Pons (tissue), 1 donor: ENCODE data around the gene IARS2.
"Not testable (repeated sequence)": the region's sequence is repeated elsewhere in the genome, so short reads cannot be mapped to it uniquely, and the experiment has no call there.

Source experiments
- DNase-seq: peaks from one replicate; pipeline ENCODE4 v3.0.0-alpha.2; 2016; ENCODE audit warnings: low spot score

IARS2 gene

DNA sequence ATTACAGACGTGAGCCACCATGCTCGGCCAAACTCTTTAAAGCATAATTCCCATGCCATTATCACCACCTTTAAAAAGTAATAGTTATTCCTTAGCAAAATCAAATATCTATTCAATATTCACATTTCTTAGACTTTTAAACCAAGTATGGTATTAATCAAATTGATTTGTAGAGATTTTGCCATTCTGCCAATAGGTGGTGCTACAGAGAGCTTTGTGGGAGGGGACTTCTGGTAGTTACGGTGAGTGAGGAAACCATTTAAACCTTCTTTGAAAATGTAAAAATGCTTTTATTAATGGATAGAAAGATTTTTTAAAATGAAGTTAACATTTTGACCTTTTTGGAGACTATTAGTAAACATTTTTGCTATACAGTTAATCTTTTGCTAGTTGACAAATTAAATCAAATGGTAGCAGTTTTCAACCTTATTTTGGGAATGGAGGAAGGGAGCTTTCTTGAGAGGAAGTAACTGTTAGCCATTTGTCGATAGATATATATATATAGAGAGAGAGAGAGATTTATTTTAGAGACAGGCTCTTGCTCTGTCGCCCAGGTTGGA lies 19.3 kb downstream of the IARS2 start:
- DNase-seq: no peak

DNA sequence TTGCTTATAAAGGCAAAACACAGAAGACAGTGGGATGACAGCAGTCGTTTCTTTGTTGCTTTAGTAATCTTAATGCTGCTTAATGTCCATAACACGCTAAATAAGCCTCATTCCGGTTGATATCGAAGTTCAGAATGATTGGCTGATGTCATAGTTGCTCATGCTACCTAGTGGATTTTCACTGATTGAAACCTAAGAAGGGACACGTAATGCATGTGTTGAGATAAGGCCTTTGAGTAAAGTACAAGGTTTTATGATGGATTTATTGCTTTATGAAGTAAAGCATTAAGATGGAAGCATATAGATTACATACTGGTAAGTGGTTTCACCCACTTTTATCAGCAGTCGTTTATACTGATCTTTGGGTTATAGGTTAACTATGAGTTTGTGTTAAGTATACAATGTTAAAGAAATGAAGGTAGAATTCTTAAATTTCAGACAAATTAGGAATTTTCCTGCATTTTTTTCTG lies 25.1 kb downstream of the IARS2 start:
- DNase-seq: no peak

DNA sequence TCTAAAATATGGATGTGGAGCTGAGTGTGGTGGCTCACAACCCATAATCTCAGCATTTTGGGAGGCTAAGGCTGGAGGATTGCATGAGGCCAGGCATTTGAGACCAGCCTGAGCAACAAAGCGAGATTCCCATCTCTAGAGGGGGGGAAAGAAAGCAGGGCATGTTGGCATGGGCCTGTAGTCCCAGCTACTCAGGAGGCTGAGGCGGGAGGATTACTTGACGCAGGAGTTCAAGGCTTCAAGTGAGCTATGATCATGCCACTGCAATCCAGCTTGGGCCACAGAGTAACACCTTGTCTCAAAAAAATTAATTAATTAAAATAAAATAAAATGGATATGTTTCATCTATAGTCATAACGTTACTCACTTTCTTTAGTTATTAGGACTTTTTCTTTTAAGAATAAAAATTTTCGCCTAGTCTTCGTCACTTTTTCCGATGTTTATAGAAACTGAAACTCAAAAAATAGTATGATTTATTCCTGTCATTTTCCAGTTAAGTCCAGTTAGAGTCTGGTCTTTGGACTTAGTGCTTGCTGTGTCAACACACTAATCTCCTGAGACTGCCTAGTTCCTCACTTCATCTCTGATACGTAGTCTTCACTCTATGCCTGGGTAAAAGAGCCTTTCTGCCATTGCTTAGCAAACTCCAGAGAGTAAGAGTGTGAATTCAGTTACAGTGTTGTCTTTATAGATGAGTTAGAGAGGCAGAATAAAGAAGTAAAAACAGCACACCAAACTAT lies 28.0 kb downstream of the IARS2 start:
- DNase-seq: no peak

DNA sequence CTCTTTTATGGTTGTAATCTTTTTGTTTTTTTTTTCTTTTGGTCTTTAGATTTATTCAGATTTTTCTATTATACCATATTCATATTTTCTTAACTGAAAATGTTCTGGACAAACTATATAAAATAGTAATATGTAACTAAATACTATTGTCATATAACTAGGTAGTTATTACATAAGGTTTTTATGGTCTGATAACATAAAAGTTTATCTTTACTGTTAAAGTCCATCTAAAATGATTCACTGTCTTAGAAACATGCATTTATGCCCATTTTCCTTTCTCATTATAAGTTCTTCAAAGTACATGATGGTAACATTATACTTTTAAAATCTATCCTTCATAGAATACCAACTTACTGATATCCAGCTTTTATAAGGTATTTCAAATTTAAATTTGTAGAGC lies 29.1 kb downstream of the IARS2 start:
- DNase-seq: no peak

- DNase-seq: no peak
These were observed 30.0 kb downstream of the IARS2 start for GRCh38 chr1:220123889-220124288.

DNA sequence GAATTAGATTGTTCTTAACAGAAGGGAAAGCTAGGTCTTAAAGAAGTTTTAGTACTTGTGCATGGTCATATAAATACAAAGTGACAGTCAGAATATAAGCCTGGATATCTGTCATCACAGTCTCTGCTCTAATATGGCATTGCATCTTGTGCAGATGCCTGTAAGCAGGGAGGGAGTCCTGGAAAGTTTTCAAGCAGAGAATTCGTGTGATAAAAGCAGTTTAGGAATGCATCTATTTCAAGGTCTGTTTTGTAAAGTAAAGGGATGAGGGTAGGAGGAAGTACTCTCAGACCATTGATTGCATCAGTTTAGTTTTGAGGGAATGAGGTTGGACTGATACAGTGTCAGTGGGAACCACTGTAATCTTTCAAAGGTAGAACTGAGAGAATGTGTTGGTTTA lies 30.6 kb downstream of the IARS2 start:
- no peak for DNase-seq

GRCh38 chr1:220127076-220127475 lies 33.1 kb downstream of the IARS2 start:
- DNase-seq: no peak

- no peak for DNase-seq
These were observed 35.7 kb downstream of the IARS2 start for GRCh38 chr1:220129479-220130210.

DNA sequence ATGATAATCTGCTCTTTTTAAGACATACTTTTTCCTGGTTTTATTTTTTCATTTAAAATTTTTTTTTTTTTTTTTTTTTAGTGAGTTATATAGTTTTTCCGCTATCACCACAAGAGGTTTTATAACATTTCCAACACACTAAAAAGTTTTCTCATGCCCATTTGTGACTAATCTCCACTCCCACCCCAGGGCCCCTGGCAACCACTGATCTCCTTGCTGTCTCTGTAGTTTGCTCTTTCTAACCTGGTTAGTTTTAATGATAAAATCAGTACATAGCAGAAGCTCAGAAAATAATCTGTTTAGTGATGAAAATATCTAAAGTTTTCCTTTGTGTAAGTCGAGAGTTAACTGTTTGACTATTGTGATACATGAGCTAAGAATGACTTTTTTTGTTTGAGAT lies 41.8 kb downstream of the IARS2 start:
- no peak for DNase-seq

DNA sequence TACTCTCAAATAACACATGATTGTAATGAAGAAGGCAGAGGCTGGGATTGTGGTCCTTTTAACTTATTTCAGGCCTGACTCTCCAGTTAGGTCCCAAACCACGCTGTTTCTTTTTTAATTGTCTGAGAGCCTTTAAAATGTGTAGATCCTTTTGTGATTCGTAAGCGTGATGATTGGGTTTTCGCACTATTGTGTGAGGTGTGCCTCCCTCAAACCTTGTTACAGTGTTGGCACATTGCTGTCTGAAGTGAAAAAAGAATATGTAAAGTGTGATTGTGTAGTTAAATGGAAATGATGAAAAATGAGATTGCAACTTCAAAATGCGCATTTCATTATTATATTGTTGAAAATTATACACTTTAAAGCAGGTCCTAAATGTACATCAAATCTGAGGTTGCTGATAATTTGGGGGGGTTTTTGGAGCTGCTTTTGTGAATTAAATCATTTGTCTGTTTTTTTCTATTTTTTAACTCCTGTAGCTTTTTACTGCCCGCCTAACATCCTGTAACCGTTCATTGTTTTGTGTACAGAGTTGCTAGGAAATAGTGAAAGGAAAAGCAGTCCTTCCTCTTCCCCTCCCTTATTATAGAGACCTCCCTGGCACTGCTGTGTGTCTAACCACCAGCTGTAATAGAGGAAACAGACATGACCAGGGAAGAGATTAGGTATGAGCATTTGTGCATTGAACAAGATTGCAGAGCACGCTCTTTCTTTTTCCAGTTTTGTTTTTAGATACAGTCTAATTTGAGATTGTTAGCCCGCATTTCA lies 43.3 kb downstream of the IARS2 start:
- no peak for DNase-seq

GRCh38 chr1:220139966-220140365 lies 46.0 kb downstream of the IARS2 start:
- no peak for DNase-seq

DNA sequence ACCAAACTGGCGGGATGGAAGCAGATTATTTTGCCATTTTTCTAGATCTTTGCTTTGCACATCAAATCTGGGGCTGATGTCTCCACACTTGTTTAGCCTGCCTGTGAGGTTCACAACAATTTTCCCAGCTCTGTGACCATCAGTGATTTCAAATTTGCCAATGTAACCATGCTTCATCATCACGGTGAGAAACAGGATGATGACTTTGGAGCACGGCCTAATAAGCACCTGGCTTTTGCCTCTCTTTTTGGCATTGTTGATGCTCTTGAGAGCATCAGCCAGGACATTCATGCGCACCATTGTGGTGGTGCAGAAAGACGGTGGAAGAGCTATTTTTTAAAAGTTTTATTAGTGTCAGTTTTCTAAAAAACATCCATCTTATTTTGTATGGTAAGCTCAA lies 50.1 kb downstream of the IARS2 start:
- DNase-seq: no peak

DNA sequence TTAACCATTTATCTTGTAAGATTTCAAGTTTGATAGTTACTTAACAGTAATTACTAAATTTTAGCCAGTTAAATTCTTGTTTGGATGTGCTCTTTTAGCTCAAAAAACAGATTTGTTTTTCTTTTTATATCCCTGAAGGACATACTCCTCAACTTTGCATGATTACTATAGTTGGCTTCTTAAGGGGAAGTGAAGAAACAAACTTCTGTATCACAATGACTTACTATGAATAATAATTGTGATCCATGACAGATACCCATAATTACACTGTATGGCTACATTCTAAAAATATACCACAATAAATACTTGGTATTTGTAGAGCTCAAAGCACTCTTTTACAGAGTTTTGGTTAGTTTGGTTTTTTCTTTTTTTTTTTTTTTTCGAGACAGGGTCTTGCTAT lies 55.8 kb downstream of the IARS2 start:
- no peak for DNase-seq

DNA sequence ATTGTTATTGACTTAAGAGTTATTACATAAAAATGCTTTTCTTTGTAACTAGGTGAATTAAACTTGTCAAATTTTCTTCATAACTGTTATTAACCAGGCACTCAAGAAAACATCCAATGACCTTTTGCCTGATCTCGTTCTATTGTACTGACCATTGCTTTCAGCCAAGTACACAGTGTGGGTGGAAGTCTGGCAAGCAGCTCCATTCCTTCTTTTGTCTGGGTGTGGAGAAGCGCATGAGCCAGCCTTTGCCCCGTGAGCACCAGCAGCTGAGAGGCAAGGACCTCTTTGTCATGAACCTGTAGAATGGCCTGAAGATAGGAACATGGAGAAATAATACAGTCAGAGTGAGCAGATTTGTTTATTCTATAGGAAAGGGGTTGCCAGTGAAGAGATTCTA lies 57.5 kb downstream of the IARS2 start:
- peak; percentile 29 for DNase-seq

GRCh38 chr1:220153147-220153546 lies 59.2 kb downstream of the IARS2 start:
- no peak for DNase-seq

GRCh38 chr1:220156620-220157146 lies 62.8 kb downstream of the IARS2 start:
- no peak for DNase-seq

- no peak for DNase-seq
These were observed 63.8 kb downstream of the IARS2 start for GRCh38 chr1:220157738-220158137.

DNA sequence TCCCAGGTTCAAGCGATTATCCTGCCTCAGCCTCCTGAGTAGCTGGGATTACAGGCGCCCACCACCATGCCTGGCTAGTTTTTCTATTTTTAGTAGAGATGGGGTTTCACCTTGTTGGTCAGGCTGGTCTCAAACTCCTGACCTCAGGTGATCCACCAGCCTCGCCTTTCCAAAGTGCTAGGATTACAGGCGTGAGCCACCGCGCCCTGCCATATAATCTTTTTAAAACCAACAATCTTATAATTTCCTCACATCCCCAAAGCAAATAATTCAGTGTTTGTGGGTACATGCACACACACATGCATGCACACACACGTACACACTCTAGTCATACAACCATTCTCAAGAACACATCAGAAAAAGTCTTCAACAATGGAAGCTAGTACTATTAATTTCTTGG lies 64.6 kb downstream of the IARS2 start:
- not testable (repeated sequence) for DNase-seq

- no peak for DNase-seq
These were observed 65.1 kb downstream of the IARS2 start for GRCh38 chr1:220159041-220159440.

DNA sequence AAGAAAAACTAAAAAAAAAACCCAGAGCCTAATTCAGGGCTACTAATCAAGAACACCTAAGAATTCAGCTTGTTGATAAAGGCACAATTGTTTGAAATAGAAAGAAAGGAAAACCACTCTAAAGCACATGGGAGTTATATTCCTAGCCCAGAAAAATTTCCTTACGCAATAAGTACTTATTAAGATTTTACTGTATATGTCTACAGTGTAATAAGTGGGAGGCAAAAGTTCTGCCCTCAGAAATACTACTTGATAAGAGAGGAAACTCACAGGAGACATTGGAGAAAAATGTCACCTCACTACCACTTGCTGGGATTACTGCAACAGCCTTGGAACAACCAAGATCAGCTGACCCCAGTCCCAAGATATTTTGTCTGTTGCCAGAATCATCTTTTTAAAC lies 66.1 kb downstream of the IARS2 start:
- DNase-seq: no peak

- DNase-seq: no peak
These were observed 70.2 kb downstream of the IARS2 start for GRCh38 chr1:220164116-220164515.

DNA sequence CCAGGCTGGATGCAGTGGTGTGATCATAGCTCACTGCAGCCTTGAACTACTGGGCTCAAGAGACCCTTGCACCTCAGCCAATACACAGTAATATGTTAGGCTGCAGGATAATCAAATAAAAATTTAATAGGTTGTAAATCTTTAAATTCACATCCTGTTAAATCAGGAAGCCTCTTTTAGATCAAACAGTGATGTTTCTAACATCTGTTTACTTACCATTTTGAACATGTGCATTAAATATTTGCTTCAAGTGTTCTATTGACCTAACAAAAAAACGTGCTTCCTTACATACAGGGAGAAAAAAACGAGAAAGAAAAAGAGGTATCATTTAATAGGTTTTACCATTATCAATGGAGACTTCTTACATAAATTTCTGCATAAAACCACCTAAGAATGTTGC lies 70.6 kb downstream of the IARS2 start:
- DNase-seq: no peak
